Astrocyte (in vitro differentiated cells and primary cell): Measurements from ENCODE around the gene CTNNA3. TPM values are rescaled to one million over a fixed set of nuclear protein-coding genes. Genes with fewer than 3 reads are reported as not detected.
A peak's percentile ranks its signal among the peaks of the same experiment; 100 is the strongest.

Experiments
- DNase-seq: peaks from one replicate; pipeline ENCODE4 v3.0.0-alpha.2; 2010; ENCODE audit warnings: low read depth
- FAIRE-seq: peaks from 2 replicates; lab custom pipeline; 2011; peaks lifted over from hg19 to GRCh38; lab: Jason Lieb, UNC
- H2AFZ ChIP-seq: 2 replicates; pipeline ENCODE4 v1.6.0; 2012; ENCODE audit warnings: low read depth, low read length, inconsistent platforms
- H3K27ac ChIP-seq: 2 replicates; pipeline ENCODE4 v1.5.1; 2011; ENCODE audit warnings: low read depth, low read length, inconsistent platforms
- H3K27me3 ChIP-seq: 2 replicates; pipeline ENCODE4 v1.6.0; 2011; ENCODE audit warnings: low read length, inconsistent platforms; ENCODE audit not compliant: insufficient read depth
- H3K36me3 ChIP-seq: 2 replicates; pipeline ENCODE4 v1.5.1; 2011; ENCODE audit warnings: low read length, inconsistent platforms; ENCODE audit not compliant: insufficient read depth
- H3K4me1 ChIP-seq: 2 replicates; pipeline ENCODE4 v1.5.1; 2011; ENCODE audit warnings: low read length, inconsistent platforms; ENCODE audit not compliant: insufficient read depth
- H3K4me2 ChIP-seq: 2 replicates; pipeline ENCODE4 v1.6.0; 2012; ENCODE audit warnings: low read length, inconsistent platforms
- H3K4me3 ChIP-seq: 2 replicates; pipeline ENCODE4 v1.5.1; 2011; ENCODE audit warnings: low read depth, mild to moderate bottlenecking, low read length, inconsistent platforms; ENCODE audit not compliant: insufficient read depth
- H3K79me2 ChIP-seq: 2 replicates; pipeline ENCODE4 v1.6.0; 2012; ENCODE audit warnings: mild to moderate bottlenecking, low read length, inconsistent platforms; ENCODE audit not compliant: insufficient read depth
- H3K9ac ChIP-seq: 2 replicates; pipeline ENCODE4 v1.6.0; 2012; ENCODE audit warnings: mild to moderate bottlenecking, low read length, inconsistent platforms
- H3K9me3 ChIP-seq: 2 replicates; pipeline ENCODE4 v1.5.1; 2012; ENCODE audit warnings: low read depth, mild to moderate bottlenecking, low read length, inconsistent platforms; ENCODE audit not compliant: insufficient read depth
- H4K20me1 ChIP-seq: 2 replicates; pipeline ENCODE4 v1.6.0; 2012; ENCODE audit warnings: low read length, inconsistent platforms; ENCODE audit not compliant: insufficient read depth
- H3K27ac Mint-ChIP-seq: one replicate; pipeline ENCODE4 v1.8.0; 2021; ENCODE audit warnings: mild to moderate bottlenecking, mixed read lengths; ENCODE audit not compliant: unreplicated experiment
- H3K27me3 Mint-ChIP-seq: one replicate; pipeline ENCODE4 v1.8.0; 2021; ENCODE audit warnings: low read depth, mixed read lengths; ENCODE audit not compliant: unreplicated experiment
- H3K36me3 Mint-ChIP-seq: one replicate; pipeline ENCODE4 v1.8.0; 2021; ENCODE audit warnings: low read depth, mixed read lengths; ENCODE audit not compliant: unreplicated experiment
- H3K4me1 Mint-ChIP-seq: one replicate; pipeline ENCODE4 v1.8.0; 2021; ENCODE audit warnings: low read depth, mixed read lengths; ENCODE audit not compliant: unreplicated experiment
- H3K4me3 Mint-ChIP-seq: one replicate; pipeline ENCODE4 v1.8.0; 2021; ENCODE audit warnings: mild to moderate bottlenecking, moderate library complexity, mixed read lengths; ENCODE audit not compliant: unreplicated experiment
- H3K9me3 Mint-ChIP-seq: one replicate; pipeline ENCODE4 v1.8.0; 2021; ENCODE audit warnings: mild to moderate bottlenecking, mixed read lengths; ENCODE audit not compliant: unreplicated experiment
- EZH2 ChIP-seq: IDR thresholded peaks from 2 replicates; pipeline ENCODE4 v1.6.1; 2012; ENCODE audit warnings: mild to moderate bottlenecking, low read length, inconsistent platforms; ENCODE audit not compliant: insufficient read depth
- total RNA-seq: library from RNA; stranded (reverse); gene quantifications from 2 replicates; pipeline ENCODE4 v1.2.1, GENCODE V29; 2021
- TF ChIP-seq, protein P1 (sequence below): IDR thresholded peaks from 2 replicates; pipeline ENCODE4 v1.5.1; 2011; ENCODE audit warnings: low read depth, mild to moderate bottlenecking, inconsistent platforms, low read length, moderate library complexity; ENCODE audit not compliant: insufficient read depth

The CTNNA3 gene
- total RNA-seq, 1 donor from 2014 or later: 0.73 TPM

GRCh38 chr10:67017218-67017617 lies 678.8 kb downstream of the CTNNA3 start:
- Histone ChIP-seq H3K79me2 (no peaks in the 10 kb centered on the region), H2AFZ (no peak overlapping the region), H3K4me1 (no peaks in the 10 kb centered on the region), H4K20me1 (no peaks in the 10 kb centered on the region), H3K9me3 (no peaks in the 10 kb centered on the region), H3K9ac (no peak overlapping the region), H3K27me3 (no peaks in the 10 kb centered on the region), H3K36me3 (no peaks in the 10 kb centered on the region), H3K27ac (no peak overlapping the region), H3K4me3 (no peak overlapping the region), H3K4me2 (no peak overlapping the region)
- no peak overlapping the region for H3K27ac Mint-ChIP-seq
- H3K4me3 Mint-ChIP-seq: no peak overlapping the region
- no peaks in the 10 kb centered on the region for H3K27me3 Mint-ChIP-seq
- no peak for TF ChIP-seq EZH2
- TF ChIP-seq, protein P1, sequence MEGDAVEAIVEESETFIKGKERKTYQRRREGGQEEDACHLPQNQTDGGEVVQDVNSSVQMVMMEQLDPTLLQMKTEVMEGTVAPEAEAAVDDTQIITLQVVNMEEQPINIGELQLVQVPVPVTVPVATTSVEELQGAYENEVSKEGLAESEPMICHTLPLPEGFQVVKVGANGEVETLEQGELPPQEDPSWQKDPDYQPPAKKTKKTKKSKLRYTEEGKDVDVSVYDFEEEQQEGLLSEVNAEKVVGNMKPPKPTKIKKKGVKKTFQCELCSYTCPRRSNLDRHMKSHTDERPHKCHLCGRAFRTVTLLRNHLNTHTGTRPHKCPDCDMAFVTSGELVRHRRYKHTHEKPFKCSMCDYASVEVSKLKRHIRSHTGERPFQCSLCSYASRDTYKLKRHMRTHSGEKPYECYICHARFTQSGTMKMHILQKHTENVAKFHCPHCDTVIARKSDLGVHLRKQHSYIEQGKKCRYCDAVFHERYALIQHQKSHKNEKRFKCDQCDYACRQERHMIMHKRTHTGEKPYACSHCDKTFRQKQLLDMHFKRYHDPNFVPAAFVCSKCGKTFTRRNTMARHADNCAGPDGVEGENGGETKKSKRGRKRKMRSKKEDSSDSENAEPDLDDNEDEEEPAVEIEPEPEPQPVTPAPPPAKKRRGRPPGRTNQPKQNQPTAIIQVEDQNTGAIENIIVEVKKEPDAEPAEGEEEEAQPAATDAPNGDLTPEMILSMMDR: no peak
- peaks cover 2% of the 10 kb centered on the region for H3K4me1 Mint-ChIP-seq
- H3K36me3 Mint-ChIP-seq: no peaks in the 10 kb centered on the region
- FAIRE-seq (no peak), DNase-seq (peak; percentile 46)
- H3K9me3 Mint-ChIP-seq: no peaks in the 10 kb centered on the region

DNA sequence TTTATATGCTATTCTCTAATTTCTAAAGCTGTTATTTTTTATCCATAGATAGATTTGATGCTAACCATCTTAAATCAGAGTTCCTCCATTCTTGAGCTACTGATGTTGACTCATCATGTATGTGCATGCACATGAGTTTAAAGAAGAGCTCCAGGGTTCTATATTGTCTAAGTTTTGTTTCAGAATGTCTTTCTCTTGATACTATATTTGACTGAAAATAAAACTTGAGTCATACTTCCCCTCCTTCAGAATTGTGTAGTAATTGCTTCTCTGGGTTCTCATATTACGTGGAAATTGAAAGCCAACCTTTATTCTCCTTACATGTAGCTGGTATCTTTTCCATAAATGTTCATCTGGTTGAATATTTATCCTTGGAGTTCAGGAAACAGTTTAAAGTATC lies 680.8 kb downstream of the CTNNA3 start:
- Histone ChIP-seq H3K36me3 (no peaks in the 10 kb centered on the region), H3K27me3 (no peaks in the 10 kb centered on the region), H3K4me2 (no peak overlapping the region), H4K20me1 (no peaks in the 10 kb centered on the region), H3K79me2 (no peaks in the 10 kb centered on the region), H3K9me3 (no peaks in the 10 kb centered on the region), H3K9ac (no peak overlapping the region), H2AFZ (no peak overlapping the region), H3K27ac (no peak overlapping the region), H3K4me1 (no peaks in the 10 kb centered on the region), H3K4me3 (no peak overlapping the region)
- Mint-ChIP-seq H3K27me3 (no peaks in the 10 kb centered on the region), H3K27ac (no peak overlapping the region), H3K36me3 (no peaks in the 10 kb centered on the region), H3K4me3 (no peak overlapping the region), H3K4me1 (peaks cover 2% of the 10 kb centered on the region), H3K9me3 (no peaks in the 10 kb centered on the region)
- FAIRE-seq (no peak), DNase-seq (no peak)
- no peak for TF ChIP-seq EZH2
- TF ChIP-seq, protein P1: no peak

- no peaks in the 10 kb centered on the region for H3K36me3 ChIP-seq
- H2AFZ ChIP-seq: no peak overlapping the region
- Mint-ChIP-seq H3K9me3 (no peaks in the 10 kb centered on the region), H3K4me3 (no peak overlapping the region), H3K4me1 (peaks cover 2% of the 10 kb centered on the region), H3K27me3 (no peaks in the 10 kb centered on the region), H3K36me3 (no peaks in the 10 kb centered on the region), H3K27ac (no peak overlapping the region)
- no peaks in the 10 kb centered on the region for H3K79me2 ChIP-seq
- H3K4me3 ChIP-seq: no peak overlapping the region
- H3K27me3 ChIP-seq: no peaks in the 10 kb centered on the region
- no peaks in the 10 kb centered on the region for H4K20me1 ChIP-seq
- FAIRE-seq (no peak), DNase-seq (no peak)
- H3K9ac ChIP-seq: no peak overlapping the region
- no peak overlapping the region for H3K27ac ChIP-seq
- H3K4me2 ChIP-seq: no peak overlapping the region
- no peaks in the 10 kb centered on the region for H3K9me3 ChIP-seq
- TF ChIP-seq EZH2: no peak
- TF ChIP-seq, protein P1: no peak
- no peaks in the 10 kb centered on the region for H3K4me1 ChIP-seq
Measured at GRCh38 chr10:67011981-67012380, 684.0 kb downstream of the CTNNA3 start.
